ENCODE data around the gene C1orf87. TPM values are rescaled to one million over a fixed set of nuclear protein-coding genes. Genes with fewer than 3 reads are reported as not detected.
"Not testable (repeated sequence)": the region's sequence is repeated elsewhere in the genome, so short reads cannot be mapped to it uniquely, and the experiment has no call there.

Gene C1orf87
- total RNA-seq, 2 donors from 2014 or later: not detected

GRCh38 chr1:59979666-59980065, 93.9 kb downstream of the C1orf87 start:
- Mint-ChIP-seq H3K9me3 (no peaks in the 10 kb centered on the region), H3K27ac (no peak overlapping the region), H3K36me3 (no peaks in the 10 kb centered on the region)
- DNase-seq (ENCODE audit: low spot score in 2 of 2) (no peak), ATAC-seq (no peak)

- Mint-ChIP-seq H3K36me3 (no peaks in the 10 kb centered on the region), H3K9me3 (no peaks in the 10 kb centered on the region), H3K27ac (no peak overlapping the region)
- ATAC-seq (no peak), DNase-seq (ENCODE audit: low spot score in 2 of 2) (no peak)
Measured at GRCh38 chr1:59978511-59978910, 95.1 kb downstream of the C1orf87 start.

GRCh38 chr1:59978026-59978425, 95.5 kb downstream of the C1orf87 start:
- Mint-ChIP-seq H3K36me3 (no peaks in the 10 kb centered on the region), H3K9me3 (no peaks in the 10 kb centered on the region), H3K27ac (no peak overlapping the region)
- no peak for DNase-seq (ENCODE audit: low spot score in 2 of 2)
- ATAC-seq: no peak

DNA sequence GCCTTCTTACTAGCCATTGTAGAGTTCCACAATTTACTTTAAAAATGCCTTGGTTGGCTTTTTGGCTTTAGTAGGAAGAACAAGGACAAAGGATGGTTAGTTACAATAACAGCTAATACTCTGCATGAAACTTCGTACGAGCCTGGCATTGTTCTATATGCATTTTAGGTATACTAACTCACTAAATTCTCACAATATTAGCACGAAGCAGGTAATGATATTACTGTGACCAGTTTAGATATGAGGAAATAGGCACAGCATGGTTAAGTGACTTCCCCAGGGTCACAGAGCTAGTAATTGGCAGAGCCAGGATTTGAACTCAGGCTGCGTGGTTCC, 96.5 kb downstream of the C1orf87 start:
- no peak for ATAC-seq
- no peaks in the 10 kb centered on the region for H3K9me3 Mint-ChIP-seq
- no peak for DNase-seq (ENCODE audit: low spot score in 2 of 2)
- H3K36me3 Mint-ChIP-seq: no peaks in the 10 kb centered on the region
- H3K27ac Mint-ChIP-seq: no peak overlapping the region

DNA sequence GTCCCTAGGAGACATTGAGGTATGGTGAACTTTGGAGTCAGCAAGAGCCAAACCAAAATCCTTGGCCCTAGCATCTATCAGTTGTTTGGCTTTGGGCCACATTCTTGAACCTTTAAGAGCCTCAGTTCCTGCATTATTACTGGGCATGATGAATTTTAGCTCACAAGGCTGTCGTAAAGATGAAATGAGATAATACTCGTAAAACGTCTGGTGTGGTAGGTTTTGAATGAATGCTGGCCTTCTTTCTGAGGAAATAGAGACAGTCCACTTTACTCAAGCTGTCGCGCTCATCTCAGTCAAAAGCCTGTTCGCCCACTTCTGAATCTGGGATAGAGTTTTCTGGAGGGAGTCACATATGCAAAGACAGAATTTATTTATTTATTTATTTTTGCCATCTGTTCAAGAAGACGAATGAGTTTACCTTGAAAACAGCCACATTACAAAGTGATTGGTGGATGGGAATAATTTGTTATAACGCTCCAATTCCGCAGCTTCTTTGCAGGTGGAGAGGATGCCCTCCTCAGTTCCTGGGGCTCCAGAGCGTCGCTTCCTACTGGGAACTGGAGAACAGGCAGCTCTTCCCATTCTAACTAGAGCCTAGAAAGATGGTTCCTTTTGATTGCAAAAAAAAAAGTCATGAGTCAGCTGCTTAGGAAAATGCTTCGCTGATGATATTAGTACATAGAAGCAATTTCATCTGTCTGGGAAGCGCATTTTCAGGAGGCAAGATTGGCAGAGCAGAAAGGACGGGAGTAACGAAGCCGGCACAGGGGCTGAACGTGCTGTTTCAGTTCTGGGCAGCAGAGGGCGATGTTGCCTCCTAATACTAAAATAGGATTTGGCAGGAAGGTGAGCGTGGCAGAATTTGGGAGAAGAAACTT, 97.1 kb downstream of the C1orf87 start:
- Mint-ChIP-seq H3K36me3 (no peaks in the 10 kb centered on the region), H3K27ac (peak overlapping the region in 1 of 2 donors; percentile 57), H3K9me3 (no peaks in the 10 kb centered on the region)
- ATAC-seq (no peak), DNase-seq (ENCODE audit: low spot score in 2 of 2) (peak in 1 of 2 donors; percentile 64)

- Mint-ChIP-seq H3K36me3 (no peaks in the 10 kb centered on the region), H3K9me3 (no peaks in the 10 kb centered on the region), H3K27ac (no peak overlapping the region)
- no peak for ATAC-seq
- DNase-seq (ENCODE audit: low spot score in 2 of 2): no peak
Measured at GRCh38 chr1:59973719-59974118, 99.9 kb downstream of the C1orf87 start.

DNA sequence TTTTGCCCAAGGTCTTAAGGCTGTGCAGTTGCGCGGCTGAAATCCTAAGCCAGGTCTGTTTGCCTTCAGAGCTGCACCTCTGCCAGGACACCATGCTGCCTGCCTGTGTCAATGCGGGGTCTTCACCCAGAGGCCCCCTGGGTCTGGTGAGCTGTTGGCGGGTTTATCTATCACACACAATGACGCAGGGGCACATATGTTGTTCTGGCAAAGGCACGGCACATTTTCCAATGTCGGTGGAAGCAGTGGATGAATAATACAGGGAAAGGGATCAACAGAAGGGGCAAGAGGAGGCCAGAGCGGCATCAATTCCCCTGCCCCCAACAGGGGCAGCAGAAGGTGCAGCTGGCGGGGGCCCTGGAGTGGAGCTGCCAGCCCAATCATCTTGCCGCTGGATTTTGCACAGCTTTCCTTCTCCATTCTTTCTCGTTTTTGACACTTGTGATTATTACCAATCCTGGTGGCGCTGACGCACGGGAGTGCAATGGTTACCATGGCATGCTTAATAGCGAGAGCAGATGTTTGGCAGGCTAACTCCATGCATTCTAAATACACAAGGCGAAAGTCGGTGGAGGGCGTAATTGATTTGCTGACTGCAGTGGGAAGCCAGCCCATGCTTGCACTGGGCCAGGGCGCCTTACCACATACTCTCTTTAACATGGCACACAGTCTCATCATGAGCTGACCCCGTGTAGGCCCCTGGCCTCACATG, 101.2 kb downstream of the C1orf87 start:
- Mint-ChIP-seq H3K27ac (no peak overlapping the region), H3K9me3 (no peaks in the 10 kb centered on the region), H3K36me3 (no peaks in the 10 kb centered on the region)
- DNase-seq (ENCODE audit: low spot score in 2 of 2): no peak
- no peak for ATAC-seq

GRCh38 chr1:59971464-59971911, 102.1 kb downstream of the C1orf87 start:
- peak; percentile 65 to 84 for ATAC-seq
- DNase-seq (ENCODE audit: low spot score in 2 of 2): peak in 1 of 2 donors; percentile 71
- Mint-ChIP-seq H3K9me3 (no peaks in the 10 kb centered on the region), H3K27ac (no peak overlapping the region), H3K36me3 (no peaks in the 10 kb centered on the region)

DNA sequence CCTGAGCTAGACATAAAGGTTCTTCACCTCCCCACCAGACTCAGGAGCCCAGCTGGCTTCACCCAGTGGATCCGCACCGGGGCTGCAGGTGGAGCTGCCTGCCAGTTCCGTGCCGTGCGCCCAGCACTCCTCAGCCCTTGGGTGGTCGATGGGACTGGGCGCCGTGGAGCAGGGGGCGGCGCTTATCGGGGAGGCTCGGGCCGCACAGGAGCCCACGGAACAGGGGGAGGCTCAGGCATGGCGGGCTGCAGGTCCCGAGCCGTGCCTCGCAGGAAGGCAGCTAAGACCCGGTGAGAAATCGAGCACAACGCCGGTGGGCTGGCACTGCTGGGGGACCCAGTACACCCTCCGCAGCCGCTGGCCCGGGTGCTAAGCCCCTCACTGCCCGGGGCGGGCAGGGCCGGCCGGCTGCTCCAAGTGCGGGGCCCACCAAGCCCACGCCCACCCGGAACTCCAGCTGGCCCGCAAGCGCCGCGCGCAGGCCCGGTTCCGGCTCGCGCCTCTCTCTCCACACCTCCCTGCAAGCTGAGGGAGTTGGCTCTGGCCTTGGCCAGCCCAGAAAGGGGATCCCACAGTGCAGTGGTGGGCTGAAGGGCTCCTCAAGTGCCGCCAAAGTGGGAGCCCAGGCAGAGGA, 103.9 kb downstream of the C1orf87 start:
- H3K27ac Mint-ChIP-seq; H3K9me3 Mint-ChIP-seq; DNase-seq (ENCODE audit: low spot score in 2 of 2); ATAC-seq; H3K36me3 Mint-ChIP-seq: not testable (repeated sequence)

GRCh38 chr1:59968746-59969145, 104.8 kb downstream of the C1orf87 start:
- H3K27ac Mint-ChIP-seq; H3K9me3 Mint-ChIP-seq; H3K36me3 Mint-ChIP-seq; DNase-seq (ENCODE audit: low spot score in 2 of 2); ATAC-seq: not testable (repeated sequence)

GRCh38 chr1:59967780-59968179, 105.8 kb downstream of the C1orf87 start:
- Mint-ChIP-seq H3K27ac (no peak overlapping the region), H3K36me3 (no peaks in the 10 kb centered on the region), H3K9me3 (no peaks in the 10 kb centered on the region)
- DNase-seq (ENCODE audit: low spot score in 2 of 2): no peak
- no peak for ATAC-seq

DNA sequence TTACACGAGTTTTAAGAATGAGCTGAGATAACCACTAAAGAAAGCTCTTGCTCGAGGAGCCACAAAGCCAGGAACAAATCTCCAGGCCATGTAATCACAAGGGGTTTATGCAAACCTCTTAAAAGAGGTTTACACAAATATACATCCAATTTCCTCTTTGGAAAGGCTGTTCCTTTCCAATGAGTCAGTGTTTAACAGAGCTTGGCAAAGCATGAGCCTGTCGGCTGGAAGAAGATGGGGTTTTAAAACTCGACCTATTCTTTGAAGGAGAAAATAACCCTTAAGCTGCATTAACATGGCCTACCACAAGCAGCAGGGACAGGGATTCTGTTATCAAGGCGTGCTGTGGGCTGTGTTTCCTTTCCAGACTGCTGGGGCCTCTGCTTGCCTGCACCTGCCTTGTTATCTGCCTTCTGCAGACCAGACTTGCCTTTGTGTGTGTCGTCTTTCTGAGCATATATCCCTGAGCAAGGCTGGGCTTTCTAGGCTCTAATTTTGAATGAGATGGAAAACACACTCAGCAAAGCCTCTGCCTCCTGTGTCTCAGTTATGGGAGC, 106.4 kb downstream of the C1orf87 start:
- ATAC-seq (no peak), DNase-seq (ENCODE audit: low spot score in 2 of 2) (no peak)
- no peaks in the 10 kb centered on the region for H3K36me3 Mint-ChIP-seq
- no peaks in the 10 kb centered on the region for H3K9me3 Mint-ChIP-seq
- no peak overlapping the region for H3K27ac Mint-ChIP-seq

DNA sequence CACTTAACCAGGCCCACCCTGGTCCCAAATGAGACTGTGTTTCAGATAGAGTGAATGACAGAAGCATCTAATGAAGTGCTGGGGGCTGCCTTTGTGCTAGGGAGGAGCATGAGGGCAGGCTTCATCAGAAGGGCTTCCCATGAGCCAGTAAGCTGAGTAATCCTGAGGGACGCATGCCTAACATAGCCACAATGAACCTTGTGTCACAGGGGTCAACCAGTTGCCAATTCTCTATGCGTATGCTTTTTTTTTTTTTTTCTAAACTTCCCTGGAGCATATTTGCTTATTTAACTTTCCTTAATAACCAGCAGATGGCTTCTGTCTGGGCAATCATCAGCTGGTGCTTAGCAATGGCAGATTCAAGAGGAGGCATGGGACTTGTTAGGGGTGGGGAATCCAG, 121.5 kb downstream of the C1orf87 start:
- ATAC-seq (no peak), DNase-seq (ENCODE audit: low spot score in 2 of 2) (no peak)
- H3K36me3 Mint-ChIP-seq: no peaks in the 10 kb centered on the region
- no peak overlapping the region for H3K27ac Mint-ChIP-seq
- H3K9me3 Mint-ChIP-seq: no peaks in the 10 kb centered on the region

GRCh38 chr1:59949648-59950047, 123.9 kb downstream of the C1orf87 start:
- no peaks in the 10 kb centered on the region for H3K9me3 Mint-ChIP-seq
- H3K27ac Mint-ChIP-seq: no peak overlapping the region
- ATAC-seq: no peak
- DNase-seq (ENCODE audit: low spot score in 2 of 2): no peak
- no peaks in the 10 kb centered on the region for H3K36me3 Mint-ChIP-seq

GRCh38 chr1:59948990-59949389, 124.6 kb downstream of the C1orf87 start:
- ATAC-seq: no peak
- Mint-ChIP-seq H3K9me3 (no peaks in the 10 kb centered on the region), H3K27ac (no peak overlapping the region), H3K36me3 (no peaks in the 10 kb centered on the region)
- no peak for DNase-seq (ENCODE audit: low spot score in 2 of 2)

DNA sequence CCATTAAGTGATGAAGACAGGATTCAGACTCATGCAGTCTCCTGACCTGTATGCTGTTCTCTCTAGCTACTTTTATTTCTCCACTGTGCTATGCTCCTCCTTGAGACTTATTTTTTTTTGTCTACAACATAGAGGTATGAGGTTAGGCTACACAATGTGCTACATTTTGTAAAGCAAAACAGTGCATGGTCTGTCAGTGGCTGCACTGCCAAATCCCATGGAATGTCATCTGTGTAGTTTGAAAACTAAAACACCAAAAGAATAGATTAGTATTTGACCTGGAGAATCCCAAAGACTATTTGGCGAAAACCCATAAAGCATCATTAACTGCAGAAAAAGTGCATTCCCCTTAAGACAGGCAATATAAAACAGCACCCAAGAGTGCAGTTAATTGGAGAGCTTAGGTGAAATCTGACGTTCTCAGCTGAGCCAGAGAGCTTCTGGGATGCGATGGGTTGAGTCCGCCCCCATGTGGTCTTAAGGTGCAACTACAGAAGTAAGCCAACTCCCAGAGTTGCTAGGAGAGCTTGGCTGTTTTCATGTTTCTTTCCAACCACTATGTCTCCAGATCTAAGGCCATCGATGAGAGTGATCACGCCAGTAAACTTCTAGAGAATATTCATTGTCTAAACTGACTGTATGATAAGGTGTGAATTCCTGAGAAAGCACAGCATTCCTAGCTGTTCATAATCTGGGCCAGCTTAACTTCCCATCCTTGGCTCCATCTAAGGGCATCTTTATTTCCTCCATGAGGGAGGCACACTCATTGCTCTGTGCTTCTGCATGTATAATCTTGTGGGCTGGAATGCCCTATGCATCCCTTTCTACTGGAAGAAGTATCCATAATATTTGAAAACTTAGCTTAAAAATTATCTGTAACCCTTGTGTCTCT, 126.3 kb downstream of the C1orf87 start:
- no peak overlapping the region for H3K27ac Mint-ChIP-seq
- DNase-seq (ENCODE audit: low spot score in 2 of 2): peak in 1 of 2 donors; percentile 35
- no peaks in the 10 kb centered on the region for H3K36me3 Mint-ChIP-seq
- no peaks in the 10 kb centered on the region for H3K9me3 Mint-ChIP-seq
- ATAC-seq: peak; percentile 78 to 89

Data from activated naive CD4-positive, alpha-beta T cell treated with anti-CD3 and anti-CD28 coated beads, Interleukin-2, amount 50 U/mL, for 72 hours (primary cell).